ENCODE measurements around the gene PYROXD2.
A peak's percentile ranks its signal among the peaks of the same experiment; 100 is the strongest.

Gene PYROXD2

DNA sequence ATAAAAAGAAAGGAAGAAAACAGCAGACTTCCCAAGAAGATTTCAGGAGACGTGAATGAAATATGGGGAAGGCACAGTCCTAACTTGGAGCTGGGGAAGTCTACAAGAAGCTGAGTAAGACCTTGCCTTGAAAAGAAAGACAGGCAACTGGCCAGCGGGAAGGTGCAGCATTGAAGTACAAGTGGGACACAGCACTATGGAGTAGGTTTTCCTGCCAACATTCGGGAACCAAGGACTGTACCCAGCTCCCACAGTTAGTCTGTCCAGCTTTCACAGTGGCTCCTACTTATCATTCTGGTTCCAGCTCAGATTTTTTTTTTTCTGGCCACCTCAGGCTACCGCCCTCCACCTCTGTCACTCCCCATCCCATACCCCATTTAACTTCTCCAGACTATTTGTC, 21.7 kb upstream of the PYROXD2 start:
- in situ Hi-C loops (cut with MboI; ENCODE audit: low pct_unique_long_range_greater_than_20kb, low sequenced_read_pairs, unreplicated experiment) = no loop called here
- TF ChIP-seq, protein P1, sequence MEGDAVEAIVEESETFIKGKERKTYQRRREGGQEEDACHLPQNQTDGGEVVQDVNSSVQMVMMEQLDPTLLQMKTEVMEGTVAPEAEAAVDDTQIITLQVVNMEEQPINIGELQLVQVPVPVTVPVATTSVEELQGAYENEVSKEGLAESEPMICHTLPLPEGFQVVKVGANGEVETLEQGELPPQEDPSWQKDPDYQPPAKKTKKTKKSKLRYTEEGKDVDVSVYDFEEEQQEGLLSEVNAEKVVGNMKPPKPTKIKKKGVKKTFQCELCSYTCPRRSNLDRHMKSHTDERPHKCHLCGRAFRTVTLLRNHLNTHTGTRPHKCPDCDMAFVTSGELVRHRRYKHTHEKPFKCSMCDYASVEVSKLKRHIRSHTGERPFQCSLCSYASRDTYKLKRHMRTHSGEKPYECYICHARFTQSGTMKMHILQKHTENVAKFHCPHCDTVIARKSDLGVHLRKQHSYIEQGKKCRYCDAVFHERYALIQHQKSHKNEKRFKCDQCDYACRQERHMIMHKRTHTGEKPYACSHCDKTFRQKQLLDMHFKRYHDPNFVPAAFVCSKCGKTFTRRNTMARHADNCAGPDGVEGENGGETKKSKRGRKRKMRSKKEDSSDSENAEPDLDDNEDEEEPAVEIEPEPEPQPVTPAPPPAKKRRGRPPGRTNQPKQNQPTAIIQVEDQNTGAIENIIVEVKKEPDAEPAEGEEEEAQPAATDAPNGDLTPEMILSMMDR (IDR thresholded peaks at IDR 0.05; ENCODE audit: extremely low read depth, insufficient read depth, missing control alignments) = no peak
- DNase-seq (ENCODE audit: low spot score) = no peak

DNA sequence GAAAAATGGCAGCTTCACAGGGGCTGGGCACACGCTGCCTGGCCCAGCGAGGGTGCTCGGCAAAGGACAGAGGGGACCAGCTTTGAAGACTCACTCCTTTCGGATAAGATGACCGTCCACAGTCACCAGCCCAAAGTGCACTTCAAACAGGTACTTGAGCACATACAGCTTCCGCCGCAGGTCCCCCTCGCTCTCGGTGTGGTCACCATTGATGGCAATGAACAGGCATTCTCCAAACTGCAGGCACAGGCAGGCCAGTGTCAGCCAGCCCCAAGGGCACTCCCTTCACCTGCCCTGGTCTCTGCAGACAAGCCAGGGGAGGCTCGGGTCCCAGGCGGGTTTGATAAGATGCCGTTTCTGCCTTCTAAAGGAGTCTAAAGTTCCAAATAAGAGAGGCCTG, 20.2 kb upstream of the PYROXD2 start:
- TF ChIP-seq, protein P1 (IDR thresholded peaks at IDR 0.05; ENCODE audit: extremely low read depth, insufficient read depth, missing control alignments) = no peak
- in situ Hi-C loops (cut with MboI; ENCODE audit: low pct_unique_long_range_greater_than_20kb, low sequenced_read_pairs, unreplicated experiment) = no loop called here
- DNase-seq (ENCODE audit: low spot score) = no peak

DNA sequence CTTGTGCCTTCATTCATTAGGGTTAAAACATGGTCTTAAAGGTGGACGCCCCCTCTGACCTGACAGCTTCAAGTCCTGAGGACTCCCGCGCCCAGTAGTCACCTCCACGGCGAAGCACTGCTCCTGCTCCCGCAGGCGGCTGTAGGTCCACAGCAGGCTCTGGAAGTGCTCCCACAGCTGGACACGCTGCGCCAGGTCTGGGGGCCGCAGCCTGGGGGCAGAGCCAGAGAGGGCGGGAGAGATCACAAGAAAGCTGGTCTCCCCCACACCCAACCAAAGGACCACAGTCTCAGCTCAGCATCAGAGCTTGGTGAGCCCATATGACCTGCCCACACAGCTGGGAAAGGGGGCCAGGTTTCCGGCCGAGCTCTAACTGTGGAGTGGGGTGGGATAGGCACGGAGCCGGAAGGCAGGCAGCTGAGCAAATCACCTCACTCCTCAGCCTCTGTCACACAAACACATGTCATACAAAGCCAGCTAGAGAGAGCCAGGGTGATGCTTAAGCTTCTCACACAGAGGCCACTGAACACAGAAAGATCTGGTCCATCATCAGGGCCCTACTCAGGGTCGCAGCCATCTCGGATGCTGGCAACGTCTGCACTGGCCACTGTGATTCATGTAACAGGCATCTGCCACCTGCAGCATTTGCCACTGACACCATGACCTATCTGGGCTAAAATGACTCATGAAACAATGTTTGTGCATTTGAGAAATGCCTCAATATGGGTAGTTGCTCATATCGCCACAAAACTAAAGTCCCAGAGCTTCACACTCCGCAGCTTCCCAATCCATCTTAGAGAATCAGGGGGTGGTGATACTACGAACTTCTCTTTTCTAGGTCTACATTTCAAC, 19.1 kb upstream of the PYROXD2 start:
- no peak for DNase-seq (ENCODE audit: low spot score)
- TF ChIP-seq, protein P1 (IDR thresholded peaks at IDR 0.05; ENCODE audit: extremely low read depth, insufficient read depth, missing control alignments) = no peak
- in situ Hi-C loops (cut with MboI; ENCODE audit: low pct_unique_long_range_greater_than_20kb, low sequenced_read_pairs, unreplicated experiment) = no loop called here

- in situ Hi-C loops (cut with MboI; ENCODE audit: low pct_unique_long_range_greater_than_20kb, low sequenced_read_pairs, unreplicated experiment) = no loop called here
- DNase-seq (ENCODE audit: low spot score) = no peak
- TF ChIP-seq, protein P1 (IDR thresholded peaks at IDR 0.05; ENCODE audit: extremely low read depth, insufficient read depth, missing control alignments) = no peak
Measured at GRCh38 chr10:98433371-98433770, 18.4 kb upstream of the PYROXD2 start.

- no peak for DNase-seq (ENCODE audit: low spot score)
- in situ Hi-C loops (cut with MboI; ENCODE audit: low pct_unique_long_range_greater_than_20kb, low sequenced_read_pairs, unreplicated experiment) = no loop called here
- TF ChIP-seq, protein P1 (IDR thresholded peaks at IDR 0.05; ENCODE audit: extremely low read depth, insufficient read depth, missing control alignments) = no peak
Measured at GRCh38 chr10:98432330-98432729, 17.3 kb upstream of the PYROXD2 start.

DNA sequence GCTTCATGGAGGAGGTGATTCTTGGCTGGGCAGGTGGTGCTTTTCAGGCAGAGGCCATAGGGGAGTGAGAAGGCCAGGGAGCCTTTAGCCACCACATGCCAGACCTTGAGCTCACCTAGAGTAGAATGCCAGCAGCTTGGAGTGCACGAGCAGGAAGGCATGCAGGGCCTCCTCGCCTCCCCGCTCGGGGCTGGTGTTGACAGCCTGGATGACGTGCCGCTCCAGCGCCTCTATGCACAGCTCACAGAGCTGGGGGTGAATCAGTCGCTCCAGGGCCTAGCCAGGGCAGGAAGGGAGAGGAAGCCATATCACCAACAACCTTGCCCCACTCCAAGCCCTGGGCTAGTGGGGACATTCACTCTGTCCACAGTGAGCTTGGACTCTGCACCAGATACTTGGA, 16.0 kb upstream of the PYROXD2 start:
- in situ Hi-C loops (cut with MboI; ENCODE audit: low pct_unique_long_range_greater_than_20kb, low sequenced_read_pairs, unreplicated experiment) = no loop called here
- TF ChIP-seq, protein P1 (IDR thresholded peaks at IDR 0.05; ENCODE audit: extremely low read depth, insufficient read depth, missing control alignments) = no peak
- peak; percentile 11 for DNase-seq (ENCODE audit: low spot score)
